Hematopoietic multipotent progenitor cell treated with erythropoietin and hydrocortisone succinate and interleukin-3 and kit ligand, for 8 days (in vitro differentiated cells): ENCODE results near the gene MYO1G.
"Not testable (repeated sequence)": the region's sequence is repeated elsewhere in the genome, so short reads cannot be mapped to it uniquely, and the experiment has no call there.

ENCODE experiments used
- DNase-seq: peaks from one replicate; pipeline ENCODE4 v3.0.0-alpha.2; 2015

Gene MYO1G

GRCh38 chr7:44965441-44965903, 13.3 kb downstream of the MYO1G start:
- no peak for DNase-seq

GRCh38 chr7:44964831-44965440, 13.9 kb downstream of the MYO1G start:
- no peak for DNase-seq

- no peak for DNase-seq
Measured at GRCh38 chr7:44964384-44964830, 14.4 kb downstream of the MYO1G start.

- DNase-seq: no peak
Measured at GRCh38 chr7:44963364-44964290, 15.2 kb downstream of the MYO1G start.

GRCh38 chr7:44962483-44963251, 16.1 kb downstream of the MYO1G start:
- DNase-seq: no peak

GRCh38 chr7:44961844-44962482, 16.9 kb downstream of the MYO1G start:
- no peak for DNase-seq

- DNase-seq: no peak
Measured at GRCh38 chr7:44960011-44960580, 18.7 kb downstream of the MYO1G start.

- no peak for DNase-seq
Measured at GRCh38 chr7:44959433-44959951, 19.3 kb downstream of the MYO1G start.

- DNase-seq: no peak
Measured at GRCh38 chr7:44958645-44959344, 20.0 kb downstream of the MYO1G start.

GRCh38 chr7:44956157-44956766, 22.6 kb downstream of the MYO1G start:
- no peak for DNase-seq

- DNase-seq: no peak
Measured at GRCh38 chr7:44955733-44956132, 23.1 kb downstream of the MYO1G start.

- DNase-seq: no peak
Measured at GRCh38 chr7:44953156-44953555, 25.7 kb downstream of the MYO1G start.

- no peak for DNase-seq
Measured at GRCh38 chr7:44949303-44949702, 29.5 kb downstream of the MYO1G start.

GRCh38 chr7:44945479-44945878, 33.3 kb downstream of the MYO1G start:
- DNase-seq: no peak

- DNase-seq: no peak
Measured at GRCh38 chr7:44944821-44945220, 34.0 kb downstream of the MYO1G start.

- no peak for DNase-seq
Measured at GRCh38 chr7:44943631-44944030, 35.2 kb downstream of the MYO1G start.

GRCh38 chr7:44937426-44937825, 41.4 kb downstream of the MYO1G start:
- no peak for DNase-seq

- DNase-seq: no peak
Measured at GRCh38 chr7:44936322-44936721, 42.5 kb downstream of the MYO1G start.

- DNase-seq: no peak
Measured at GRCh38 chr7:44935583-44935982, 43.2 kb downstream of the MYO1G start.

- no peak for DNase-seq
Measured at GRCh38 chr7:44935016-44935415, 43.8 kb downstream of the MYO1G start.

- not testable (repeated sequence) for DNase-seq
Measured at GRCh38 chr7:44934510-44934909, 44.3 kb downstream of the MYO1G start.
